ENCODE results near the gene PRTFDC1. TPM values are rescaled to one million over a fixed set of nuclear protein-coding genes. Genes with fewer than 3 reads are reported as not detected.

The PRTFDC1 gene
- total and polyA plus RNA-seq, 11 donors, result 1.9 to 13.1 (median 4.6) TPM

DNA sequence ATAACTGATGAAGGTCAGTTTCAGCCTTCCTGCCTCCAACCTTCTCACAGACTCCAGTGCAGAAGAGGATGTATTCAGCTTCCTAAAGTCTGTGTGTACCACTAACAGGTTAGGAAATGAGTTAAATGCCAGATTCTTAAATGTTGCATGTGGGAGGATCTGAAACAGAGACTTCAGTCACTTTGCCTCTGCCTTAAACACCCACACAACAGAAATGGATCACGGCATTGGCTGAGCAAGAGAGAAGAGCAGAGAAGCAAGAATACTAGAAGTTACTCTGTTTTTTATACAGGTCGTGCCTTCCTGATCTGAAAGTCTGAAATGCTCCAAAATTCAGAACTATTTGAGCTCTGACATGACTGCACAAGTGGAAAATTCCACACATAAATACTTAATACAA, 129.8 kb downstream of the PRTFDC1 start:
- H3K27ac ChIP-seq, result no peak overlapping the region
- peaks cover 0 to 11% (median 0%) of the 10 kb centered on the region in 12 donors for H3K4me1 ChIP-seq
- 77 to 81% (median 78%) methylated on average over 2 of the region's 2 CpGs for WGBS, 4 donors
- intact Hi-C loops (cut with DNase I), result no loop called here
- no peak for ATAC-seq
- H3K4me3 ChIP-seq, result no peak overlapping the region
- H3K36me3 ChIP-seq, result no peaks in the 10 kb centered on the region
- no peaks in the 10 kb centered on the region for H3K9me3 ChIP-seq
- TF ChIP-seq, protein P1, sequence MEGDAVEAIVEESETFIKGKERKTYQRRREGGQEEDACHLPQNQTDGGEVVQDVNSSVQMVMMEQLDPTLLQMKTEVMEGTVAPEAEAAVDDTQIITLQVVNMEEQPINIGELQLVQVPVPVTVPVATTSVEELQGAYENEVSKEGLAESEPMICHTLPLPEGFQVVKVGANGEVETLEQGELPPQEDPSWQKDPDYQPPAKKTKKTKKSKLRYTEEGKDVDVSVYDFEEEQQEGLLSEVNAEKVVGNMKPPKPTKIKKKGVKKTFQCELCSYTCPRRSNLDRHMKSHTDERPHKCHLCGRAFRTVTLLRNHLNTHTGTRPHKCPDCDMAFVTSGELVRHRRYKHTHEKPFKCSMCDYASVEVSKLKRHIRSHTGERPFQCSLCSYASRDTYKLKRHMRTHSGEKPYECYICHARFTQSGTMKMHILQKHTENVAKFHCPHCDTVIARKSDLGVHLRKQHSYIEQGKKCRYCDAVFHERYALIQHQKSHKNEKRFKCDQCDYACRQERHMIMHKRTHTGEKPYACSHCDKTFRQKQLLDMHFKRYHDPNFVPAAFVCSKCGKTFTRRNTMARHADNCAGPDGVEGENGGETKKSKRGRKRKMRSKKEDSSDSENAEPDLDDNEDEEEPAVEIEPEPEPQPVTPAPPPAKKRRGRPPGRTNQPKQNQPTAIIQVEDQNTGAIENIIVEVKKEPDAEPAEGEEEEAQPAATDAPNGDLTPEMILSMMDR (IDR thresholded peaks at IDR 0.05), result no peak
- no peak for TF ChIP-seq POLR2A (IDR thresholded peaks at IDR 0.05)
- no peak for DNase-seq
- no peaks in the 10 kb centered on the region for H3K27me3 ChIP-seq

DNA sequence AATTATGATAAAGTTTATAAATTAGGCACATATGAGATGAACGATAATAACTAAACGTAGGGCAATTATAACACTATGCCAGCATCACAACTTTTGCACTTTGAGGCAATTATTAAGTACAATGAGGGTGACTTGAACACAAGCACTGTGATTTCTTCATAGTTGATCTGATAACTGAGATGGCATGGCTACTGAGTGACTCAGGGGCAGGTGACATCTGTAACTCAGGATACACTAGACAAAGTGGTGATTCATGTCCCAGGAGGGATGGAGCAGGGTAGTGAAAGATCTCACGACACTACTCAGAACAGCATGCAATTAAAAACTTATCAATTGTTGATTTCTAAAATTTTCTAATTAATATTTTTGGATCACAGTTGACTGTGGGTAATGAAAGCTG, 130.4 kb downstream of the PRTFDC1 start:
- intact Hi-C loops (cut with DNase I), result no loop called here
- WGBS, 4 donors, result 88 to 93% (median 90%) methylated on average over 3 of the region's 3 CpGs

DNA sequence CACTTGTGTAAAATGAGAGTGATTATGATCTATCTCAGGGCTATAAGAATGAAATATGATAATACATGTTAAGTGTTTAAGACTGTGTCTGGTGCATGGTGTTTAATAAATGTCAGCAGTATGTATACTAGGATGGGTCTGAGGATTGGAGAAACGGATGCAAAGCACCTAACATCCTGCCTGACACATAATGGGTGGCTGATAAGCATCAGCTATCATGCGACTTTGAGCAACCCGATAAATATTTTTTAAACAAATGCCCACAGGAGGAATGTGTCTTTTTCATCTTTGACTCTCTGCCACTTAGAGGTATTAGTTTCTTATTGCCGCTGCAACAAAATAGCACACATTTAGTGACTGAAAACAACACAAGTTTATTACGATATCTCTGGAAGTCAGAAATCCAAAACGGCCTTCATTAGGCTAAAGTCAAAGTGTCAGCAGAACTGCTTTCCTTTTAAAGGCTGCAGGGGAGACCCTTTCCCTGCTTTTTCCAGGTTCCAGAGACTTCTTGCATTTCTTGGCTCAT, 135.5 kb downstream of the PRTFDC1 start:
- H3K9me3 ChIP-seq, result no peaks in the 10 kb centered on the region
- DNase-seq, result no peak
- intact Hi-C loops (cut with DNase I), result no loop called here

More for the DNA sequence above, 130.4 kb downstream of the PRTFDC1 start:
- TF ChIP-seq POLR2A (IDR thresholded peaks at IDR 0.05), result no peak
- TF ChIP-seq, protein P1 (IDR thresholded peaks at IDR 0.05), result no peak
- H3K27me3 ChIP-seq, result no peaks in the 10 kb centered on the region
- peaks cover 0 to 11% (median 0%) of the 10 kb centered on the region in 12 donors for H3K4me1 ChIP-seq
- H3K9me3 ChIP-seq, result no peaks in the 10 kb centered on the region
- no peaks in the 10 kb centered on the region for H3K36me3 ChIP-seq
- ATAC-seq, result no peak
- no peak for DNase-seq
- H3K4me3 ChIP-seq, result no peak overlapping the region
- no peak overlapping the region for H3K27ac ChIP-seq

DNA sequence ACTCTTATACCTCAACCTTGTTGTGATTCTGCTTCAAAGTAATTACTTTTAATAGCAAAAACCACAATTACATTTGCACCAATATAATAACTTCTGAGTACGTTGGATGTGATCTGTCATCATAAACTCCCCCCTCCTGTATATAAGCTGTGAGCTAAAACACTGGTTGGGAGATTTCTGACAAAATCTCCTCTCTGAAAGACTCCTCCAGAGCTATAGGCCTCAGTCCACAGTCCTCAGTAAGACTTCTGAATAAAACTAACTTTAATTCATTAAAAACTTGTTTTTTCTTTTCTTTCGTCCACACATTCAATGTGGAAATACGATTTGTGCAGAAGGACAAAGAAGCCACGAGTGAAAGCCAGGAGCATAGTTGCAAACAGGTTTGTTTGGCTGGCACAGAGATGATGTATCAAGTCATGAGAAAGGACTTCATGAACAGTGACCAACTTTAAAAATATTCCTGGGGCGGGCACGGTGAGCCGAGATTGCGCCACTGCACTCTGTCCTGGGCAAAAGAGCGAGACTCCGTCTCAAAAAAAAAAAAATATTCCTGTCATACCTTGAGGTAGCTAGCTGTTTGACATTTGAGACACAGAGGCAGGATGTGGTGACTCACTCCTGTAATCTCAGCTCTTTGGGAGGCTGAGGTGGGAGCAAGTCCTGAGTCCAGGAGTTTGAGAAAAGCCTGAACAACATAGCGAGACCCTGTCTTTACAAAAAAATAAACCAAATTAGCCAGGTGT, 137.7 kb downstream of the PRTFDC1 start:
- Histone ChIP-seq H3K36me3 (no peaks in the 10 kb centered on the region), H3K4me3 (no peak overlapping the region), H3K27ac (no peak overlapping the region), H3K4me1 (peaks cover 0 to 9% (median 0%) of the 10 kb centered on the region in 12 donors), H3K27me3 (no peaks in the 10 kb centered on the region), H3K9me3 (no peaks in the 10 kb centered on the region)
- intact Hi-C loops (cut with DNase I), result no loop called here
- WGBS, 4 donors, result 87 to 92% (median 88%) methylated on average over 11 of the region's 11 CpGs
- TF ChIP-seq, protein P1 (IDR thresholded peaks at IDR 0.05), result no peak
- no peak for TF ChIP-seq POLR2A (IDR thresholded peaks at IDR 0.05)
- ATAC-seq (no peak), DNase-seq (no peak)

More for the DNA sequence above, 135.5 kb downstream of the PRTFDC1 start:
- Histone ChIP-seq H3K4me1 (peaks cover 0 to 4% (median 0%) of the 10 kb centered on the region in 12 donors), H3K36me3 (no peaks in the 10 kb centered on the region), H3K27me3 (no peaks in the 10 kb centered on the region), H3K27ac (no peak overlapping the region), H3K4me3 (no peak overlapping the region)
- no peak for ATAC-seq
- 91 to 93% (median 92%) methylated on average over 6 of the region's 6 CpGs for WGBS, 4 donors
- TF ChIP-seq, protein P1 (IDR thresholded peaks at IDR 0.05), result no peak
- no peak for TF ChIP-seq POLR2A (IDR thresholded peaks at IDR 0.05)

Measured in heart left ventricle (tissue), 16 donors.